Measurements from ENCODE around the gene RAD51B.

RAD51B gene

GRCh38 chr14:68733086-68733914 is 913.7 kb downstream of the RAD51B start:
- peak overlapping the region; percentile 79 for H3K27ac ChIP-seq
- peaks cover 37% of the 10 kb centered on the region for H3K4me1 ChIP-seq
- TF ChIP-seq, protein P1, sequence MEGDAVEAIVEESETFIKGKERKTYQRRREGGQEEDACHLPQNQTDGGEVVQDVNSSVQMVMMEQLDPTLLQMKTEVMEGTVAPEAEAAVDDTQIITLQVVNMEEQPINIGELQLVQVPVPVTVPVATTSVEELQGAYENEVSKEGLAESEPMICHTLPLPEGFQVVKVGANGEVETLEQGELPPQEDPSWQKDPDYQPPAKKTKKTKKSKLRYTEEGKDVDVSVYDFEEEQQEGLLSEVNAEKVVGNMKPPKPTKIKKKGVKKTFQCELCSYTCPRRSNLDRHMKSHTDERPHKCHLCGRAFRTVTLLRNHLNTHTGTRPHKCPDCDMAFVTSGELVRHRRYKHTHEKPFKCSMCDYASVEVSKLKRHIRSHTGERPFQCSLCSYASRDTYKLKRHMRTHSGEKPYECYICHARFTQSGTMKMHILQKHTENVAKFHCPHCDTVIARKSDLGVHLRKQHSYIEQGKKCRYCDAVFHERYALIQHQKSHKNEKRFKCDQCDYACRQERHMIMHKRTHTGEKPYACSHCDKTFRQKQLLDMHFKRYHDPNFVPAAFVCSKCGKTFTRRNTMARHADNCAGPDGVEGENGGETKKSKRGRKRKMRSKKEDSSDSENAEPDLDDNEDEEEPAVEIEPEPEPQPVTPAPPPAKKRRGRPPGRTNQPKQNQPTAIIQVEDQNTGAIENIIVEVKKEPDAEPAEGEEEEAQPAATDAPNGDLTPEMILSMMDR (IDR thresholded peaks at IDR 0.05): no peak

GRCh38 chr14:68734231-68734732 is 914.7 kb downstream of the RAD51B start:
- no peaks in the 10 kb centered on the region for H3K9me3 ChIP-seq (ENCODE audit: control insufficient read depth, low read length)
- no peaks in the 10 kb centered on the region for H3K27me3 ChIP-seq (ENCODE audit: control insufficient read depth, insufficient read depth, low read length)
- no peaks in the 10 kb centered on the region for H3K79me2 ChIP-seq
- H3K9ac ChIP-seq: no peak overlapping the region
- H3K27ac ChIP-seq: peak overlapping the region; percentile 79
- H3K4me2 ChIP-seq (ENCODE audit: low read length): peak overlapping the region; percentile 57
- peaks cover 37% of the 10 kb centered on the region for H3K4me1 ChIP-seq
- TF ChIP-seq, protein P1 (IDR thresholded peaks at IDR 0.05): no peak
- H3K4me3 ChIP-seq (ENCODE audit: low read depth, low read length): peak overlapping the region; percentile 1
- H3K36me3 ChIP-seq (ENCODE audit: control insufficient read depth, insufficient read depth, low read length): no peaks in the 10 kb centered on the region
- H2AFZ ChIP-seq: peak overlapping the region; percentile 13

More at GRCh38 chr14:68733086-68733914, 913.7 kb downstream of the RAD51B start:
- H3K9me3 ChIP-seq (ENCODE audit: control insufficient read depth, low read length): no peaks in the 10 kb centered on the region
- no peak overlapping the region for H3K9ac ChIP-seq
- no peaks in the 10 kb centered on the region for H3K36me3 ChIP-seq (ENCODE audit: control insufficient read depth, insufficient read depth, low read length)
- H3K4me3 ChIP-seq (ENCODE audit: low read depth, low read length): no peak overlapping the region
- no peaks in the 10 kb centered on the region for H3K79me2 ChIP-seq
- peak overlapping the region; percentile 13 for H2AFZ ChIP-seq
- peak overlapping the region; percentile 57 for H3K4me2 ChIP-seq (ENCODE audit: low read length)
- no peaks in the 10 kb centered on the region for H3K27me3 ChIP-seq (ENCODE audit: control insufficient read depth, insufficient read depth, low read length)

- H3K9ac ChIP-seq: no peak overlapping the region
- H3K4me1 ChIP-seq: peaks cover 36% of the 10 kb centered on the region
- H3K9me3 ChIP-seq (ENCODE audit: control insufficient read depth, low read length): no peaks in the 10 kb centered on the region
- TF ChIP-seq, protein P1 (IDR thresholded peaks at IDR 0.05): no peak
- H3K36me3 ChIP-seq (ENCODE audit: control insufficient read depth, insufficient read depth, low read length): no peaks in the 10 kb centered on the region
- H3K4me2 ChIP-seq (ENCODE audit: low read length): no peak overlapping the region
- no peaks in the 10 kb centered on the region for H3K79me2 ChIP-seq
- H3K4me3 ChIP-seq (ENCODE audit: low read depth, low read length): no peak overlapping the region
- H3K27ac ChIP-seq: peak overlapping the region; percentile 49
- H2AFZ ChIP-seq: no peak overlapping the region
- H3K27me3 ChIP-seq (ENCODE audit: control insufficient read depth, insufficient read depth, low read length): no peaks in the 10 kb centered on the region
These were observed 916.3 kb downstream of the RAD51B start for GRCh38 chr14:68735856-68736255.

- TF ChIP-seq, protein P1 (IDR thresholded peaks at IDR 0.05): no peak
- no peak overlapping the region for H3K4me2 ChIP-seq (ENCODE audit: low read length)
- H3K27me3 ChIP-seq (ENCODE audit: control insufficient read depth, insufficient read depth, low read length): no peaks in the 10 kb centered on the region
- H3K36me3 ChIP-seq (ENCODE audit: control insufficient read depth, insufficient read depth, low read length): no peaks in the 10 kb centered on the region
- H3K27ac ChIP-seq: peak overlapping the region; percentile 49
- peak overlapping the region; percentile 61 for H2AFZ ChIP-seq
- no peaks in the 10 kb centered on the region for H3K9me3 ChIP-seq (ENCODE audit: control insufficient read depth, low read length)
- no peak overlapping the region for H3K4me3 ChIP-seq (ENCODE audit: low read depth, low read length)
- peaks cover 32% of the 10 kb centered on the region for H3K4me1 ChIP-seq
- H3K9ac ChIP-seq: no peak overlapping the region
- no peaks in the 10 kb centered on the region for H3K79me2 ChIP-seq
These were observed 916.9 kb downstream of the RAD51B start for GRCh38 chr14:68736471-68736871.

Data from parathyroid adenoma (tissue), 2 donors.